Measurements from ENCODE around the gene RLF.

DNA sequence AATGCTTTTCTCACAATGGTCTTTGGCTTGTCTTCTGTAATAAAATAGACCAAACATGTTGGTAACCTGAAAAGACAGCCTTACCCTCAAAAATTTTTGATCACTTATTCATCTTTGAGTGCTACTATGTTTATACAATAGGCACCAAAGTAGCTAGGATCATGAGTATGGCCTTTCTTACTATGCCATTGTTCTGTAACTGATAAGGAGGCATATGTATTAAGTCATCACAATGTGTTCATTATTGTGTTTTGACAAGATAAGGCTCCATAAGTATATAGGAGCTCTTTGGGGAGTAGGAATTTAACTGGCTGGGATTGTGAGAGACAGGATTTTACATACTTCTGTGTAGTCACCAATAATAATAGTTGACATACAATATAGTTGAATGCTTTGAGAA is 87.2 kb downstream of the RLF start:
- TF ChIP-seq, protein P1, sequence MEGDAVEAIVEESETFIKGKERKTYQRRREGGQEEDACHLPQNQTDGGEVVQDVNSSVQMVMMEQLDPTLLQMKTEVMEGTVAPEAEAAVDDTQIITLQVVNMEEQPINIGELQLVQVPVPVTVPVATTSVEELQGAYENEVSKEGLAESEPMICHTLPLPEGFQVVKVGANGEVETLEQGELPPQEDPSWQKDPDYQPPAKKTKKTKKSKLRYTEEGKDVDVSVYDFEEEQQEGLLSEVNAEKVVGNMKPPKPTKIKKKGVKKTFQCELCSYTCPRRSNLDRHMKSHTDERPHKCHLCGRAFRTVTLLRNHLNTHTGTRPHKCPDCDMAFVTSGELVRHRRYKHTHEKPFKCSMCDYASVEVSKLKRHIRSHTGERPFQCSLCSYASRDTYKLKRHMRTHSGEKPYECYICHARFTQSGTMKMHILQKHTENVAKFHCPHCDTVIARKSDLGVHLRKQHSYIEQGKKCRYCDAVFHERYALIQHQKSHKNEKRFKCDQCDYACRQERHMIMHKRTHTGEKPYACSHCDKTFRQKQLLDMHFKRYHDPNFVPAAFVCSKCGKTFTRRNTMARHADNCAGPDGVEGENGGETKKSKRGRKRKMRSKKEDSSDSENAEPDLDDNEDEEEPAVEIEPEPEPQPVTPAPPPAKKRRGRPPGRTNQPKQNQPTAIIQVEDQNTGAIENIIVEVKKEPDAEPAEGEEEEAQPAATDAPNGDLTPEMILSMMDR (IDR thresholded peaks at IDR 0.05), result no peak
- no peak for TF ChIP-seq POLR2A (IDR thresholded peaks at IDR 0.05)

All from body of pancreas (tissue), 4 donors.